ENCODE measurements around the gene ATOH8. TPM values are rescaled to one million over a fixed set of nuclear protein-coding genes. Genes with fewer than 3 reads are reported as not detected.

The ATOH8 gene
- total RNA-seq, 4 donors from 2014 or later: 17.1 to 210 (median 45.9) TPM

DNA sequence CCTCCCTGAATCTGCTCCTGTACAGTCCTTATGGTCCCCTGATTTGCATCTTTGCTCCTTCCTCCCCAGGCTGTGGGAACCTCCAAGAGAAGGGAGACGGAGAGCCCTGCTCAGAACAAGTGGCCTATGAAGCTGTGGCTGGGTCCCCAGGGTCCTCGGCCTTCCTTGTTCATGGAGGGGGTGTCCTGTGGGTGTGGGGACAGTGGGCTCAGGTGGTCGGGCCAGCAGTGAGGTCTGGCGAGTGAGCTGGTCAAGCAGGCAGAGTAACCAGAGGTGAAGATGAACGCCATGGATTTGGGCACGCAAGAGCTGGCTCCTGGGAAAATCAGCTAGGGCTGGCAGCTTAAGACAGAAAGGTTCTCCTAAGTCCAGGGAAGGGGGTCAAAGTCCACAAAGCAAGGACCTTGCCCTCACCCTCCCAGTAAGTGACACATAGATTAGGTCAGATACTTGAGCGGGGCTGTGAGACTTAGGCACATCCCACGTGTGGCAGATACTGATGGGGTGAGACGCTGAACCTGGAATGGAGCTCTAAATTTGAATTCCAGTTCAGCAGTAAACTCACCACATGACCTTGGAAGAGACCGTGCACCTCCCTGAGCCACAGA, 34.8 kb upstream of the ATOH8 start:
- no peak for TF ChIP-seq CTCF (IDR thresholded peaks at IDR 0.05)
- ATAC-seq (ENCODE audit: low FRiP score) (no peak), DNase-seq (ENCODE audit: low spot score) (no peak)

DNA sequence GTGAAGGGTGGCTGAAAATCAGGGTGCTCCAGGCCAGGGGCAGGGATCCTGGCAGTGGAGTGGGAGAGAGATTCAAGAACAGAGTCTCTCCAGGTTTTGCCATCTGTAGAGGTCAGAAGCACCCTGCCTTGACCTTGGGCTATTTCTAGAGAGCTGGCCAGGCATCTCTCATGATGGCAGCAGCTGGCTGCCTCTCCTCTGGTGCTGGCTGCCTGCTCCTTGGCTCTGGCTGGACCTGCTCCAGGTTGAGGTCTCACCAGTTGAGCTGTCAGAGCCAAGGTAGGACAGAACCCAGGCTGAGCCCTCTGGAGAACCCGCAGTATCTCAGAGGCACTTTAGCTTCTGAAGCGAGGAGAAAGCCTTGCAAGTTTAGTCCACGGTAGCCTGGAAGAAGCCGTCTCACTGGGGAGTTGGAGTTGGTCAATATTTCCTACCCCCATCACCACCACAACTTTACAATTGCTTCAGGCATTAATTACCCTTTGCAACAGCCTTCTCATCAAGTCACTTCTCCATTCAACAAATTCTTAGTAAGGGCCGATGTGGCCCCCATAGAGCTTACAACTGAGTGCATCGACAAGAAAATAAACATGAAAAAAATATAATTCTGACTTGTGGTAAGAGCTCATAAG, 34.1 kb upstream of the ATOH8 start:
- no peak for ATAC-seq (ENCODE audit: low FRiP score)
- no peak for TF ChIP-seq CTCF (IDR thresholded peaks at IDR 0.05)
- no peak for DNase-seq (ENCODE audit: low spot score)

- no peak for DNase-seq (ENCODE audit: low spot score)
- ATAC-seq (ENCODE audit: low FRiP score): no peak
- no peak for TF ChIP-seq CTCF (IDR thresholded peaks at IDR 0.05)
Observed at GRCh38 chr2:85720533-85720932, 33.3 kb upstream of the ATOH8 start.

- no peak for DNase-seq (ENCODE audit: low spot score)
- TF ChIP-seq CTCF (IDR thresholded peaks at IDR 0.05): no peak
- ATAC-seq (ENCODE audit: low FRiP score): no peak
Observed at GRCh38 chr2:85721641-85722040, 32.1 kb upstream of the ATOH8 start.

DNA sequence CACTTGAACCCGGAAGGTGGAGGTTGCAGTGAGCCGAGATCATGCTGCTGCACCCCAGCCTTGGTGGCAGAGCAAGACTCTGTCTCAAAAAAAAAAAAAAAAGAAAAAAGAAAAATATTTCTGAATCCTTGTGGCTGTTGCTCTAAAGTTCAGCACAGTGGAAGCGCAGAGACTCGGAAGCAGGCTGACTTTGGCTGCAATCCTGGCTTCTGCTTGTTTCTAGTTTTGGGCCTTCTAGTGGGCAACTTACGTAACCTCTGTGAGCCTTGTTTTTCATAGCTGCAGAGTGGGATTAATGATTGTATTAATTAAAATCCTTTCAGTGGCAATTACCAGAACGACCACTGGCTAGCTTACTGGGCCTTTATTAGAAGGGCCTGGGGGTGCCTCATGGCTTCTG, 31.3 kb upstream of the ATOH8 start:
- ATAC-seq (ENCODE audit: low FRiP score): no peak
- DNase-seq (ENCODE audit: low spot score): no peak

DNA sequence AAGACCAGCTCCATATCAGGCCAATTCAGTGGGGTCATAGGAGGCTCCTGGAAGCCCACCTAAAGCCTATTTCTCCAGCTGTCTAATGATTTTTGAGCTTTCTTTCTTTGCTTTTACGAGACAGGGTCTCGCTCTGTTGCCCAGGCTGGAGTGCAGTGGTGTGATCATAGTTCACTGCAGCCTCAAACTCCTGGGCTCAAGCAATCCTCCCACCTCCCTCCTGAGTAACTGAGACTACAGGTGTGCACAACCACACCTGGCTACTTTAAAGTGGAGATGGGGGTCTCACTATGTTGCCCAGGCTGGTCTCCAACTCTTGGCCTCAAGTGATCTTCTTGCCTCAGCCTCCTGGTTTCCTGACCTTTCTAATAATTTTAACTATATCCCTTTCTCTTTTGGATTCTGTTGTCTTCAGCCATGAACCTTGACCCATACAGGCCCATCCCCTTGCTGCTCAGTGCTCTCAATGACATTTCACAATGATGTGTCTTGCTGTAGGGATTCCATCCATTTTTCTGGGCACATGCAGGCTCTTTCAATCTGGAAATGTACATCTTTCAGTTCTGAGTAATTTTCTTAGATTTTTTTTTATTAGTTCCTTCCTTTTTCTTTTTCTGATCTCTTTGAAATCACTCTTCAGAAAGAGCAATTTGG, 30.0 kb upstream of the ATOH8 start:
- no peak for TF ChIP-seq CTCF (IDR thresholded peaks at IDR 0.05)
- no peak for ATAC-seq (ENCODE audit: low FRiP score)
- DNase-seq (ENCODE audit: low spot score): no peak

More for the DNA sequence above, 31.3 kb upstream of the ATOH8 start:
- no peak for TF ChIP-seq CTCF (IDR thresholded peaks at IDR 0.05)

Measured in omental fat pad (tissue), 4 donors.